Measurements from ENCODE around the gene KCTD7.
"Not testable (repeated sequence)": the region's sequence is repeated elsewhere in the genome, so short reads cannot be mapped to it uniquely, and the experiment has no call there.

- not testable (repeated sequence) for TF ChIP-seq CTCF (IDR thresholded peaks at IDR 0.05); POLR2AphosphoS5 (IDR thresholded peaks at IDR 0.05); EP300 (IDR thresholded peaks at IDR 0.05; ENCODE audit: low read depth); POLR2A (IDR thresholded peaks at IDR 0.05)
Measured at GRCh38 chr7:66614596-66614995, 14.1 kb upstream of the KCTD7 start.

Measured in transverse colon (tissue), 4 donors.